Neural cell (in vitro differentiated cells): Measurements from ENCODE around the gene CSNK1E. TPM values are rescaled to one million over a fixed set of nuclear protein-coding genes. Genes with fewer than 3 reads are reported as not detected.
"Not testable (repeated sequence)": the region's sequence is repeated elsewhere in the genome, so short reads cannot be mapped to it uniquely, and the experiment has no call there.

Experiments used
- H2AFZ ChIP-seq: fragments of 200-600, 300-800 bp; sonication (generic), shearing (Covaris generic); 2 replicates; pipeline ENCODE4 v1.6.0; 2014; ENCODE audit warnings: low read depth, mild to moderate bottlenecking, antibody characterized with exemption, low read length, moderate library complexity
- H3F3A ChIP-seq: fragments of 200-600 bp; shearing (Covaris generic); 2 replicates; pipeline ENCODE4 v1.6.1; 2016; ENCODE audit warnings: mild to moderate bottlenecking, moderate library complexity, mixed read lengths, antibody characterized with exemption, low read length; ENCODE audit not compliant: insufficient read depth, poor library complexity, severe bottlenecking
- H3K27ac ChIP-seq: fragments of 200-600, 300-800 bp; sonication (generic), shearing (Covaris generic); 2 replicates; pipeline ENCODE4 v1.5.1; 2014; ENCODE audit warnings: mild to moderate bottlenecking, low read length, moderate library complexity
- H3K27me3 ChIP-seq: fragments of 300-800, 200-600 bp; sonication (generic), shearing (Covaris generic); 2 replicates; pipeline ENCODE4 v1.6.0; 2014; ENCODE audit warnings: mild to moderate bottlenecking, low read depth, low read length, moderate library complexity; ENCODE audit not compliant: insufficient read depth
- H3K36me3 ChIP-seq: fragments of 300-800, 200-600 bp; sonication (generic), shearing (Covaris generic); 2 replicates; pipeline ENCODE4 v1.5.1; 2014; ENCODE audit warnings: mild to moderate bottlenecking, antibody characterized with exemption, low read length, moderate library complexity; ENCODE audit not compliant: insufficient read depth
- H3K4me2 ChIP-seq: fragments of 300-800, 200-600 bp; sonication (generic), shearing (Covaris generic); 2 replicates; pipeline ENCODE4 v1.6.0; 2014; ENCODE audit warnings: mild to moderate bottlenecking, low read length
- H3K4me3 ChIP-seq: fragments of 300-800, 200-600 bp; sonication (generic), shearing (Covaris generic); 2 replicates; pipeline ENCODE4 v1.5.1; 2014; ENCODE audit warnings: mild to moderate bottlenecking, low read length, moderate library complexity
- H3K79me2 ChIP-seq: fragments of 200-600 bp; shearing (Covaris generic); replicated peaks from 2 replicates; pipeline ENCODE4 v1.6.0; 2014; ENCODE audit warnings: mild to moderate bottlenecking, low read length, moderate library complexity; ENCODE audit not compliant: insufficient read depth
- H3K9ac ChIP-seq: fragments of 300-800, 200-600 bp; sonication (generic), shearing (Covaris generic); 2 replicates; pipeline ENCODE4 v1.6.1; 2016; ENCODE audit warnings: mild to moderate bottlenecking, low read length, mixed read lengths
- H3K9me2 ChIP-seq: fragments of 200-600 bp; shearing (Covaris generic); 2 replicates; pipeline ENCODE4 v1.6.1; 2016; ENCODE audit warnings: mild to moderate bottlenecking, low read length, mixed read lengths; ENCODE audit not compliant: insufficient read depth
- H3K9me3 ChIP-seq: fragments of 200-600, 300-800 bp; sonication (generic), shearing (Covaris generic); 2 replicates; pipeline ENCODE4 v1.6.1; 2016; ENCODE audit warnings: mild to moderate bottlenecking, mixed run types, low read length, moderate library complexity, mixed read lengths
- H4K20me1 ChIP-seq: fragments of 200-600 bp; shearing (Covaris generic); 2 replicates; pipeline ENCODE4 v1.6.1; 2016; ENCODE audit warnings: mild to moderate bottlenecking, mixed run types; ENCODE audit not compliant: insufficient read depth
- CTCF ChIP-seq: fragments of 450-650 bp; IDR thresholded peaks from 2 replicates; pipeline ENCODE4 v1.5.1; 2014; ENCODE audit warnings: antibody characterized with exemption, mild to moderate bottlenecking, moderate library complexity; ENCODE audit not compliant: poor library complexity, severe bottlenecking
- EP300 ChIP-seq: fragments of 450-650 bp; conservative IDR thresholded peaks from 2 replicates; pipeline ENCODE4 v1.6.1; 2014; ENCODE audit warnings: antibody characterized with exemption, mild to moderate bottlenecking, moderate library complexity; ENCODE audit not compliant: poor library complexity, severe bottlenecking
- EZH2 ChIP-seq: fragments of 200-600, 300-800 bp; shearing (Covaris generic), sonication (generic); IDR thresholded peaks from 2 replicates; pipeline ENCODE4 v1.6.1; 2014; ENCODE audit warnings: antibody characterized with exemption, low read length, borderline replicate concordance, mild to moderate bottlenecking; ENCODE audit not compliant: insufficient read depth, poor library complexity, severe bottlenecking
- MXI1 ChIP-seq: fragments of 450-650 bp; conservative IDR thresholded peaks from 2 replicates; pipeline ENCODE4 v1.6.1; 2014; ENCODE audit warnings: antibody characterized with exemption, mild to moderate bottlenecking; ENCODE audit not compliant: poor library complexity, severe bottlenecking
- POLR2AphosphoS5 ChIP-seq: IDR thresholded peaks from 2 replicates; pipeline ENCODE4 v1.6.1; 2012
- RAD21 ChIP-seq: fragments of 450-650 bp; conservative IDR thresholded peaks from 2 replicates; pipeline ENCODE4 v1.6.1; 2014; ENCODE audit warnings: antibody characterized with exemption, mild to moderate bottlenecking, moderate library complexity
- REST ChIP-seq: IDR thresholded peaks from 2 replicates; pipeline ENCODE4 v1.6.1; 2012; ENCODE audit warnings: borderline replicate concordance
- SMC3 ChIP-seq: fragments of 450-650 bp; conservative IDR thresholded peaks from 2 replicates; pipeline ENCODE4 v1.6.1; 2014; ENCODE audit warnings: antibody characterized with exemption, mild to moderate bottlenecking, moderate library complexity; ENCODE audit not compliant: poor library complexity
- TAF1 ChIP-seq: IDR thresholded peaks from 2 replicates; pipeline ENCODE4 v1.6.1; 2012; ENCODE audit warnings: low read depth
- polyA plus RNA-seq: library from polyadenylated mRNA; depleted of rRNA; stranded (reverse); fragments of >200 nt; gene quantifications from 2 replicates; pipeline ENCODE4 v1.2.3, GENCODE V29; 2014

Gene CSNK1E
- polyA plus RNA-seq, 1 donor from 2014 or later: 230 TPM

DNA sequence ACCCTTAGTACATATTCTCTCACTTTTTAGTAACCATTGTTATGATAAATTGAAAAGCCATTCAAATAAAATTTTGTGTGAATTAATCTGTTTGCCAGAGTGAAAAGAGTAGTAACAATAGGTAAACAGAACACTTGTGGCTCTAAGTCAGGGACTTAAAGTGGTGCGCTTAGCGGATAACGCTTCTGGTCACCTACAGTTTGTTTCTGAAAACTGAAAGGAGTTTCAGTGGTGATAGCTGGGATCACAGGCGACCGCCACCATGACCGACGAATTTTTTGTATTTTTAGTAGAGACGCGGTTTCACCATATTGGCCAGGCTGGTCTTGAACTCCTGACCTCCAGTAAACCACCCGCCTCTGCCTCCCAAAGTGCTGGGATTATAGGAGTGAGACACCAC lies 40.7 kb upstream of the CSNK1E start:
- not testable (repeated sequence) for H3K36me3 ChIP-seq

GRCh38 chr22:38355275-38355674 lies 38.0 kb upstream of the CSNK1E start:
- Histone ChIP-seq H3K36me3 (no peaks in the 10 kb centered on the region), H3K27me3 (no peaks in the 10 kb centered on the region), H3K9me3 (no peaks in the 10 kb centered on the region), H3K4me2 (no peak overlapping the region), H4K20me1 (no peaks in the 10 kb centered on the region), H3K27ac (no peak overlapping the region), H3K9ac (no peak overlapping the region), H3F3A (no peaks in the 10 kb centered on the region), H2AFZ (no peak overlapping the region), H3K4me3 (no peak overlapping the region), H3K79me2 (no peaks in the 10 kb centered on the region), H3K9me2 (no peaks in the 10 kb centered on the region)
- TF ChIP-seq SMC3 (no peak), RAD21 (no peak), EP300 (no peak), MXI1 (no peak), POLR2AphosphoS5 (no peak), CTCF (no peak)

More for the DNA sequence above, 40.7 kb upstream of the CSNK1E start:
- H3K9ac ChIP-seq, H3K4me2 ChIP-seq, H3K27me3 ChIP-seq, H3K9me2 ChIP-seq, H3K79me2 ChIP-seq, H3K27ac ChIP-seq, H3F3A ChIP-seq, H4K20me1 ChIP-seq, H3K9me3 ChIP-seq, H2AFZ ChIP-seq, H3K4me3 ChIP-seq: not testable (repeated sequence)

DNA sequence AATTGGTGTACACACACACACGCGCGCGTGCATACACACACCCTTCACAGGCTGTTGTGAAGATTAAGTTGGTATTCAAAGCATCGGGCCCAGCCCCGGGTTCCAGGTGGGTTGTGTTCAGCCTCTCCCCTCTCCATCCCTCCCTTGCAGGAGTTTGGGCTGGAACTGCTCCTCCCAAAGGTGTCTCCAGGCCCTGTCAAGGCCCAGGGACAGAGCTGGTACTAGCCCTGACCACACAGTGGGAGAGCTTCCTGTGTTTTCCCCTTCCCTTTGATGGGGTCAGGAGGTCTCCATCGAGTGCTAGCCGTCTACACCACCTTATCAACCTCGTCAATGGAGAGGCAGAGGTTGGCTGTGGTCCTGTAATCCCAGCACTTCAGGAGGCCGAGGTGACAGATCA lies 36.5 kb upstream of the CSNK1E start:
- no peak for TF ChIP-seq EP300
- no peak for TF ChIP-seq MXI1
- no peak for TF ChIP-seq EZH2
- TF ChIP-seq SMC3: no peak
- no peak for TF ChIP-seq CTCF
- TF ChIP-seq TAF1: no peak
- TF ChIP-seq REST: no peak
- TF ChIP-seq RAD21: no peak
- no peak for TF ChIP-seq POLR2AphosphoS5
- Histone ChIP-seq H3F3A (no peaks in the 10 kb centered on the region), H3K27me3 (no peaks in the 10 kb centered on the region), H3K36me3 (no peaks in the 10 kb centered on the region), H3K4me2 (no peak overlapping the region), H4K20me1 (no peaks in the 10 kb centered on the region), H3K9ac (no peak overlapping the region), H3K27ac (no peak overlapping the region), H3K4me3 (no peak overlapping the region), H2AFZ (no peak overlapping the region), H3K79me2 (no peaks in the 10 kb centered on the region), H3K9me3 (no peaks in the 10 kb centered on the region), H3K9me2 (no peaks in the 10 kb centered on the region)
